Omental fat pad (tissue), 4 donors: ENCODE measurements around the gene GPSM3. TPM values are rescaled to one million over a fixed set of nuclear protein-coding genes. Genes with fewer than 3 reads are reported as not detected.

ENCODE experiments used
- ATAC-seq: fragments of 150-250 bp; one replicate; pipeline ENCODE4 v1.9.1; 2016; ENCODE audit warnings: mild to moderate bottlenecking, moderate library complexity; ENCODE audit not compliant: low FRiP score
- DNase-seq: peaks from one replicate; pipeline ENCODE4 v3.0.0-alpha.2; 2019; ENCODE audit warnings: low spot score
- CTCF ChIP-seq, 3 donors: fragments of 450-650 bp; IDR thresholded peaks; one replicate each; pipeline ENCODE4 v1.5.1; 2016 to 2017; ENCODE audit warnings: antibody characterized with exemption in 3 of 3, mild to moderate bottlenecking in 3 of 3, moderate library complexity in 2 of 3
- total RNA-seq, 4 donors: library from RNA; depleted of rRNA; stranded (reverse); fragments of >200 nt; gene quantifications; one replicate each; pipeline ENCODE4 v1.1.0, GENCODE V29; 2016

The GPSM3 gene
- total RNA-seq, 4 donors from 2014 or later: 9.7 to 28.3 (median 23.2) TPM

- no peak for TF ChIP-seq CTCF (IDR thresholded peaks at IDR 0.05)
- no peak for DNase-seq
- no peak for ATAC-seq
Measured at GRCh38 chr6:32164295-32164694, 28.1 kb downstream of the GPSM3 start, which contains the start of gene EGFL8. Gene EGFL8, plus strand, starts transcription at chr6:32164595. Its CDS starts 1,571 bp downstream, at chr6:32166166.

DNA sequence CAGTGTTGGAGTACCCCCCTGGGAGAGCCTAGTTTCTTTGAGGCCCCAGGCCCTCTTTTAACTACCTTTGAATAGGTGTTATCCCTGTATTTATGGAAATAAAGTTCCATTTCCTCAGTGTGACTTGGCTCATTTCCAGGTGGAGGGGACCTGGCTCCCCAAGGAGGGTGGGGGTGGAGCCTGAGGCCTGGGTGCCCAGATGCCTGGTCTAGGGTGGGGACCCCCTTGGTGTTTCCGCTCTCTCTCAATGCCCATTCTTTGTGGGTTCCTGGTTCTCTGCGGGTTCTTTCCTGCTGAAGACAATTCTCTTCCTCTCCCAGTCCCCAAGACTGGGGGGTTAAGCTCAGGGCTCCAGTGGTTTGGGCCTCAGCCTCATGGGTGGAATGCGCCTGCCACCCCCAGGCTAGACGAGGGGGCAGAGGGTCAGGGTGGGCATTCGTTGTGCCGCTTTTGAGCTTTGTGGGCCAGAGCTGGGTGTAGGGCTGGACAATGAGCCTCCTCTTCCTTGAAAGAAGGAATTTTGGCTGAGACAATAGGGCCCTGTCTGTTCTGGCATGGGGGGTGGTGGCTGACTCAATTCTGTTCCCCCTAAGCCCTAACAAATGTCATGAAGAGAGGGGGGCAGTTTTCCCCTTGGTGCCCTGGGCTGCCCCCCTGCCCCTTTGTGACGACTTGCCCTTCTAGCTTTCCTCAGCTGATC is 28.7 kb downstream of the GPSM3 start:
- TF ChIP-seq CTCF (IDR thresholded peaks at IDR 0.05): no peak
- no peak for DNase-seq
- ATAC-seq: no peak

DNA sequence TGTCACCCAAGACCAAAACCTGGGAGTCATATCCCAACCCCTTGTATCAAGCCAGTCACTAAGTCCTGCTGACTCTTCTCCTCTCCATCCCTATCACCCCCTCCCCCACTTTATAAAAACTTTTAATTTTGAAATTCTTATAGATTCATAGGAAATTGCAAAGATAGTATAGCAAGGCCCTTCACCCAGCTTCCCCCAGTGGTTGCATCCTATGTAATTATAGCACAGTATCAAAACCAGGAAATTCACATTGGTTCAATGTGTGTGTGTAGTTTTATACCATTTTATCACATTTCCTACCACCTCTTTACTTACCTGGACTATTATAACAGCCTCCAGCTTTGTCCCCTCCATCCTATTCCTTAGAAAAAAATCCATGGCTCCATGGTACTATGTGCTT is 34.4 kb downstream of the GPSM3 start:
- ATAC-seq (no peak), DNase-seq (no peak)
- TF ChIP-seq CTCF (IDR thresholded peaks at IDR 0.05): no peak

DNA sequence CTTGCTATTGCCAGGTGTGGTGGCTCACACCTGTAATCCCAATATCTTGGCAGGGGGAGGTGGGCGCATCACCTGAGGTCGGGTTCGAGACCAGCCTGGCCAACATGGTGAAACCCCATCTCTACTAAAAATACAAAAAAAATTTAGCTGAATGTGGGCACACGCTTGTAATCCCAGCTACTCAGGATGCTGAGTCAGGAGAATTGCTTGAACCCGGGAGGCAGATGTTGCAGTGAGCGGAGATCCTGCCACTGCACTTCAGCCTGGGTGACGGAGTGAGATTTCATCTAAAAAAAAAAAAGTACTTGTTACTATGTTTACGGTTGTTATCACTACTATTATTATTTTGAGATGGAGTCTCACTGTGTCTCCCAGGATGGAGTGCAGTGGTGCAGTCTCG is 35.6 kb downstream of the GPSM3 start:
- no peak for TF ChIP-seq CTCF (IDR thresholded peaks at IDR 0.05)
- no peak for DNase-seq
- no peak for ATAC-seq

DNA sequence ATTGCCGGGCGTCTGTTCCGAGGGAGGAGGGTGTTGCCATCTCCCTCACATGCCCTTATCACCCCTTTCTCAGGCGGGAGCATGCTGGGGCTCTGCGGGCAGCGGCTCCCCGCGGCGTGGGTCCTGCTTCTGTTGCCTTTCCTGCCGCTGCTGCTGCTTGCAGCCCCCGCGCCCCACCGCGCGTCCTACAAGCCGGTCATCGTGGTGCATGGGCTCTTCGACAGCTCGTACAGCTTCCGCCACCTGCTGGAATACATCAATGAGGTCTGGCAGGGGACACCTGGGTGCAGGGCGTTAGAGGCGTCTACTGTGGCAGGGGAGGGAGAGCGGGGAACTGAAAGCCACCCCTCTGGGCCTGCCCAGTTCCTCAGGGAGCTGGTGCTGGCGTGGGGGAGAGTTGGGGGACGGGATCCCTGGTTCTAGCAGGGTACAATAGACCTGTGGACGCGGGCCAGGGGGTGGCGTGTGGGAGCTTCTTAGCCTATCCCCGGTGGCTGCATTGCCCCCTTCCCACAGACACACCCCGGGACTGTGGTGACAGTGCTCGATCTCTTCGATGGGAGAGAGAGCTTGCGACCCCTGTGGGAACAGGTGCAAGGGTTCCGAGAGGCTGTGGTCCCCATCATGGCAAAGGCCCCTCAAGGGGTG is 37.8 kb downstream of the GPSM3 start:
- ATAC-seq (peak; percentile 45), DNase-seq (no peak)
- no peak for TF ChIP-seq CTCF (IDR thresholded peaks at IDR 0.05)

GRCh38 chr6:32153564-32154513 is 38.6 kb downstream of the GPSM3 start, which contains the start of gene PPT2:
Gene PPT2, plus strand, starts transcription at chr6:32154141. Its CDS starts 454 bp downstream, at chr6:32154595.
- no peak for TF ChIP-seq CTCF (IDR thresholded peaks at IDR 0.05)
- DNase-seq: peak; percentile 62
- peak; percentile 76 for ATAC-seq
